ENCODE results near the gene CLPTM1L.
"Not testable (repeated sequence)": the region's sequence is repeated elsewhere in the genome, so short reads cannot be mapped to it uniquely, and the experiment has no call there.

Gene CLPTM1L

GRCh38 chr5:1289559-1289958 is 55.3 kb downstream of the CLPTM1L start:
- not testable (repeated sequence) for H3K27me3 Mint-ChIP-seq (ENCODE audit: low read depth); H3K4me1 Mint-ChIP-seq (ENCODE audit: low read depth); H3K9me3 Mint-ChIP-seq; H3K27ac Mint-ChIP-seq; DNase-seq (ENCODE audit: low spot score); H3K4me3 Mint-ChIP-seq
- peaks cover 24% of the 10 kb centered on the region for H3K36me3 Mint-ChIP-seq (ENCODE audit: low read depth)

- H3K27me3 Mint-ChIP-seq (ENCODE audit: low read depth), result no peaks in the 10 kb centered on the region
Observed at GRCh38 chr5:1288439-1289335, 56.2 kb downstream of the CLPTM1L start.

GRCh38 chr5:1285883-1286291 is 59.0 kb downstream of the CLPTM1L start:
- Mint-ChIP-seq H3K4me3 (no peak overlapping the region), H3K36me3 (ENCODE audit: low read depth) (peaks cover 22% of the 10 kb centered on the region), H3K27me3 (ENCODE audit: low read depth) (no peaks in the 10 kb centered on the region), H3K27ac (no peak overlapping the region), H3K4me1 (ENCODE audit: low read depth) (no peaks in the 10 kb centered on the region), H3K9me3 (peaks cover 8% of the 10 kb centered on the region)
- DNase-seq (ENCODE audit: low spot score), result no peak

More at GRCh38 chr5:1288439-1289335, 56.2 kb downstream of the CLPTM1L start:
- Mint-ChIP-seq H3K4me1 (ENCODE audit: low read depth) (peaks cover 3% of the 10 kb centered on the region), H3K4me3 (no peak overlapping the region), H3K9me3 (peaks cover 8% of the 10 kb centered on the region), H3K27ac (no peak overlapping the region), H3K36me3 (ENCODE audit: low read depth) (peaks cover 24% of the 10 kb centered on the region)
- DNase-seq (ENCODE audit: low spot score), result no peak

GRCh38 chr5:1285141-1285540 is 59.8 kb downstream of the CLPTM1L start:
- Mint-ChIP-seq H3K4me3 (no peak overlapping the region), H3K36me3 (ENCODE audit: low read depth) (peaks cover 22% of the 10 kb centered on the region), H3K9me3 (peaks cover 8% of the 10 kb centered on the region), H3K4me1 (ENCODE audit: low read depth) (no peaks in the 10 kb centered on the region), H3K27ac (no peak overlapping the region), H3K27me3 (ENCODE audit: low read depth) (no peaks in the 10 kb centered on the region)
- no peak for DNase-seq (ENCODE audit: low spot score)

- not testable (repeated sequence) for H3K4me3 Mint-ChIP-seq; DNase-seq (ENCODE audit: low spot score); H3K27ac Mint-ChIP-seq; H3K9me3 Mint-ChIP-seq; H3K4me1 Mint-ChIP-seq (ENCODE audit: low read depth); H3K27me3 Mint-ChIP-seq (ENCODE audit: low read depth)
- peaks cover 22% of the 10 kb centered on the region for H3K36me3 Mint-ChIP-seq (ENCODE audit: low read depth)
Observed at GRCh38 chr5:1284336-1284970, 60.4 kb downstream of the CLPTM1L start.

GRCh38 chr5:1283729-1284041 is 61.2 kb downstream of the CLPTM1L start:
- not testable (repeated sequence) for H3K27me3 Mint-ChIP-seq (ENCODE audit: low read depth); H3K27ac Mint-ChIP-seq; H3K4me3 Mint-ChIP-seq; H3K4me1 Mint-ChIP-seq (ENCODE audit: low read depth); H3K9me3 Mint-ChIP-seq; DNase-seq (ENCODE audit: low spot score)
- peaks cover 18% of the 10 kb centered on the region for H3K36me3 Mint-ChIP-seq (ENCODE audit: low read depth)

- not testable (repeated sequence) for H3K27ac Mint-ChIP-seq; H3K4me1 Mint-ChIP-seq (ENCODE audit: low read depth); DNase-seq (ENCODE audit: low spot score); H3K9me3 Mint-ChIP-seq; H3K4me3 Mint-ChIP-seq; H3K27me3 Mint-ChIP-seq (ENCODE audit: low read depth)
- peaks cover 16% of the 10 kb centered on the region for H3K36me3 Mint-ChIP-seq (ENCODE audit: low read depth)
Observed at GRCh38 chr5:1282993-1283728, 61.7 kb downstream of the CLPTM1L start.

GRCh38 chr5:1282131-1282992 is 62.5 kb downstream of the CLPTM1L start:
- H3K27ac Mint-ChIP-seq, result no peak overlapping the region
- no peaks in the 10 kb centered on the region for H3K27me3 Mint-ChIP-seq (ENCODE audit: low read depth)
- DNase-seq (ENCODE audit: low spot score), result no peak
- H3K36me3 Mint-ChIP-seq (ENCODE audit: low read depth), result peaks cover 12% of the 10 kb centered on the region
- no peak overlapping the region for H3K4me3 Mint-ChIP-seq
- no peaks in the 10 kb centered on the region for H3K4me1 Mint-ChIP-seq (ENCODE audit: low read depth)
- no peaks in the 10 kb centered on the region for H3K9me3 Mint-ChIP-seq

GRCh38 chr5:1281038-1281882 is 63.6 kb downstream of the CLPTM1L start:
- no peaks in the 10 kb centered on the region for H3K27me3 Mint-ChIP-seq (ENCODE audit: low read depth)
- peaks cover 8% of the 10 kb centered on the region for H3K36me3 Mint-ChIP-seq (ENCODE audit: low read depth)
- no peak overlapping the region for H3K27ac Mint-ChIP-seq
- H3K4me3 Mint-ChIP-seq, result no peak overlapping the region
- H3K4me1 Mint-ChIP-seq (ENCODE audit: low read depth), result no peaks in the 10 kb centered on the region
- no peaks in the 10 kb centered on the region for H3K9me3 Mint-ChIP-seq
- DNase-seq (ENCODE audit: low spot score), result no peak

GRCh38 chr5:1280177-1281037 is 64.5 kb downstream of the CLPTM1L start:
- Mint-ChIP-seq H3K9me3 (no peaks in the 10 kb centered on the region), H3K4me3 (no peak overlapping the region), H3K4me1 (ENCODE audit: low read depth) (no peaks in the 10 kb centered on the region), H3K36me3 (ENCODE audit: low read depth) (peaks cover 6% of the 10 kb centered on the region), H3K27ac (no peak overlapping the region), H3K27me3 (ENCODE audit: low read depth) (no peaks in the 10 kb centered on the region)
- DNase-seq (ENCODE audit: low spot score), result no peak

GRCh38 chr5:1279443-1280151 is 65.3 kb downstream of the CLPTM1L start:
- Mint-ChIP-seq H3K27ac (no peak overlapping the region), H3K9me3 (no peaks in the 10 kb centered on the region), H3K36me3 (ENCODE audit: low read depth) (peaks cover 7% of the 10 kb centered on the region), H3K27me3 (ENCODE audit: low read depth) (no peaks in the 10 kb centered on the region), H3K4me3 (no peak overlapping the region), H3K4me1 (ENCODE audit: low read depth) (no peaks in the 10 kb centered on the region)
- no peak for DNase-seq (ENCODE audit: low spot score)
